ENCODE results near the gene TMEM51. TPM values are rescaled to one million over a fixed set of nuclear protein-coding genes. Genes with fewer than 3 reads are reported as not detected.
"Not testable (repeated sequence)": the region's sequence is repeated elsewhere in the genome, so short reads cannot be mapped to it uniquely, and the experiment has no call there.

TMEM51 gene
- total RNA-seq, 1 donor = 0.72 TPM

DNA sequence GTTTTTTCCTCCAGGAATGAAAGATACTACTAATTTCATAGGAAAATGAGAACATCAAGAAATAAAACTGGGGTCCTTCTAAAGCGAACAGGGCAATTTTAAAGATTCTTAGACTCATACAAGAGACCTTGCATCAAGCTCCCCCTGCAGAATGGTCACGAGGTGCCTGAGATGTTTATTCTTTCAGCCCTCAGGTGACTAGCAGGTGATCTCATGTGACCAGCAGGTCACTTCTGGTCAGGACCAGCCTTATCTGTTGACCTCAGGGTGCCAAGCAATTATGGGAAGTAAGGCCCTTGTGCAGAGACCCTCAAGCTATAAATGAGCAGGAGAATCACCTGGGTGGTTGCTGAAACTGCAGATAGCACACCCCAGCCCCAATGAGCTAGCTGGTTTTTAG lies 20.6 kb upstream of the TMEM51 start:
- H3K9me3 ChIP-seq (ENCODE audit: low read depth, low read length) = peaks cover 5% of the 10 kb centered on the region
- peaks cover 14% of the 10 kb centered on the region for H3K27me3 ChIP-seq (ENCODE audit: insufficient read depth, low read length)
- no peak overlapping the region for H2AFZ ChIP-seq (ENCODE audit: low read length)
- H3K36me3 ChIP-seq (ENCODE audit: insufficient read depth, low read length) = no peaks in the 10 kb centered on the region
- H3K27ac ChIP-seq (ENCODE audit: low read depth, low read length) = no peak overlapping the region
- no peak overlapping the region for H3K4me3 ChIP-seq (ENCODE audit: insufficient read depth, low read length)
- TF ChIP-seq, protein P1, sequence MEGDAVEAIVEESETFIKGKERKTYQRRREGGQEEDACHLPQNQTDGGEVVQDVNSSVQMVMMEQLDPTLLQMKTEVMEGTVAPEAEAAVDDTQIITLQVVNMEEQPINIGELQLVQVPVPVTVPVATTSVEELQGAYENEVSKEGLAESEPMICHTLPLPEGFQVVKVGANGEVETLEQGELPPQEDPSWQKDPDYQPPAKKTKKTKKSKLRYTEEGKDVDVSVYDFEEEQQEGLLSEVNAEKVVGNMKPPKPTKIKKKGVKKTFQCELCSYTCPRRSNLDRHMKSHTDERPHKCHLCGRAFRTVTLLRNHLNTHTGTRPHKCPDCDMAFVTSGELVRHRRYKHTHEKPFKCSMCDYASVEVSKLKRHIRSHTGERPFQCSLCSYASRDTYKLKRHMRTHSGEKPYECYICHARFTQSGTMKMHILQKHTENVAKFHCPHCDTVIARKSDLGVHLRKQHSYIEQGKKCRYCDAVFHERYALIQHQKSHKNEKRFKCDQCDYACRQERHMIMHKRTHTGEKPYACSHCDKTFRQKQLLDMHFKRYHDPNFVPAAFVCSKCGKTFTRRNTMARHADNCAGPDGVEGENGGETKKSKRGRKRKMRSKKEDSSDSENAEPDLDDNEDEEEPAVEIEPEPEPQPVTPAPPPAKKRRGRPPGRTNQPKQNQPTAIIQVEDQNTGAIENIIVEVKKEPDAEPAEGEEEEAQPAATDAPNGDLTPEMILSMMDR (IDR thresholded peaks at IDR 0.05; ENCODE audit: extremely low read depth, low read depth, low read length) = no peak
- no peaks in the 10 kb centered on the region for H4K20me1 ChIP-seq (ENCODE audit: insufficient read depth, low read length)
- no peaks in the 10 kb centered on the region for H3K79me2 ChIP-seq (ENCODE audit: insufficient read depth, low read length)
- H3K4me1 ChIP-seq (ENCODE audit: insufficient read depth, low read length) = no peaks in the 10 kb centered on the region
- no peak overlapping the region for H3K4me2 ChIP-seq (ENCODE audit: insufficient read depth, low read length)
- no peak for DNase-seq (ENCODE audit: insufficient read length, low spot score, missing footprints)

DNA sequence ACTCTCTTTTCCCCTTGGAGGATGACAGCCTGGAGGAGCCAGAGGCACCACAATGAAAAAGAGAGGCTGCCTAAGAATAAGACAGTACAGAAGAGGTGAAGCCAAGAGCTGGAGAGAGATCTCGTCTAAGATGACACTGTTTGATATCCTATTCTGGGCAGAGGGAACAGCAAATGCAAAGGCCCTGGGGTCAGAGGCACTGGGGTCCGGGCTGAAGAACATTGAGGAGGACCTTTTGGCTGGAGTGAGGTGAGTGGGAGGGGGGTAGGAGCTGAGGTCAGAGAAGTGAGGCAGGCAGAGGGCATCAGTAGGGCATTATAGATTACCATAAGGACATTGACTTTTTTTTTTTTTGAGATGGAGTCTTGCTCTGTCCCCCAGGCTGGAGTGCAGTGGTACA lies 19.3 kb upstream of the TMEM51 start:
- Histone ChIP-seq H3K9me3 (ENCODE audit: low read depth, low read length) (peaks cover 5% of the 10 kb centered on the region), H3K36me3 (ENCODE audit: insufficient read depth, low read length) (no peaks in the 10 kb centered on the region), H3K4me3 (ENCODE audit: insufficient read depth, low read length) (no peak overlapping the region), H3K27ac (ENCODE audit: low read depth, low read length) (no peak overlapping the region), H3K79me2 (ENCODE audit: insufficient read depth, low read length) (no peaks in the 10 kb centered on the region), H4K20me1 (ENCODE audit: insufficient read depth, low read length) (no peaks in the 10 kb centered on the region), H3K4me2 (ENCODE audit: insufficient read depth, low read length) (no peak overlapping the region), H3K4me1 (ENCODE audit: insufficient read depth, low read length) (no peaks in the 10 kb centered on the region), H3K27me3 (ENCODE audit: insufficient read depth, low read length) (peaks cover 14% of the 10 kb centered on the region), H2AFZ (ENCODE audit: low read length) (no peak overlapping the region)
- DNase-seq (ENCODE audit: insufficient read length, low spot score, missing footprints) = no peak
- TF ChIP-seq, protein P1 (IDR thresholded peaks at IDR 0.05; ENCODE audit: extremely low read depth, low read depth, low read length) = no peak

DNA sequence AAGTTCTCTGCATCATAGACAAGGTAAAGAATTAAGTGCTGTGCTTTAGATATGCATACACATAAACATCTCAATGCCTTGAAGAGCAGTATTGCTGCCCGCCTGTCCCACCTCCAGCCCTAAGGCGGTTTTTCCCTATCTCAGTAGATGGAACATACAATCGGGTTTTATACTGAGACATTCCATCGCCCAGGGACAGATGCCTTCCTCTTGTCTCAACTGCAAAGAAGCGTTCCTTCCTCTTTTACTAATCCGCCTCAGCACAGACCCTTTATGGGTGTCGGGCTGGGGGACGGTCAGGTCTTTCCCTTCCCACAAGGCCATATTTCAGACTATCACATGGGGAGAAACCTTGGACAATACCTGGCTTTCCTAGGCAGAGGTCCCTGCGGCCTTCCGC lies 17.9 kb upstream of the TMEM51 start:
- not testable (repeated sequence) for DNase-seq (ENCODE audit: insufficient read length, low spot score, missing footprints); H3K4me3 ChIP-seq (ENCODE audit: insufficient read depth, low read length)

DNA sequence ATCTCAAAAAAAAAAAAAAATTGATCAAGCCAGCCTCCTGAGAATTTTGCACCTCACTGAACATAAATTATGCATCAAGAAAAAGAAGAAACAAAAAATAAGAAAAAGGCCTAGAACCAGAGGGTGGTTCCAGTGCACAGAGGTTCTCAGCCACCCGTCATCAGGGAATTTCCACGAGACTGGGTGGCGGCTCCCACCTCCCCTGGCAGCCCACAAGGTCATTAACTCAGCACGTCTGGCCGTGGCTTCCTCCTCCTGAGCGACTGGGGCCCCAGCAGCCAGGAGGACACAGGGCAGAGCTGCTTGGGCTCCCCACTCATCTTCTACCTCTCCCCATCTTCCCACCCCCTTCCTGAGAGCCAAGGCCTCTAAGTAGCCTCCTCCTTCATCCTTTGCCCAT lies 15.7 kb upstream of the TMEM51 start:
- no peak overlapping the region for H3K4me3 ChIP-seq (ENCODE audit: insufficient read depth, low read length)
- no peak overlapping the region for H2AFZ ChIP-seq (ENCODE audit: low read length)
- H3K27ac ChIP-seq (ENCODE audit: low read depth, low read length) = no peak overlapping the region
- TF ChIP-seq, protein P1 (IDR thresholded peaks at IDR 0.05; ENCODE audit: extremely low read depth, low read depth, low read length) = no peak
- H4K20me1 ChIP-seq (ENCODE audit: insufficient read depth, low read length) = no peaks in the 10 kb centered on the region
- no peaks in the 10 kb centered on the region for H3K4me1 ChIP-seq (ENCODE audit: insufficient read depth, low read length)
- H3K79me2 ChIP-seq (ENCODE audit: insufficient read depth, low read length) = no peaks in the 10 kb centered on the region
- no peaks in the 10 kb centered on the region for H3K36me3 ChIP-seq (ENCODE audit: insufficient read depth, low read length)
- no peak for DNase-seq (ENCODE audit: insufficient read length, low spot score, missing footprints)
- no peaks in the 10 kb centered on the region for H3K9me3 ChIP-seq (ENCODE audit: low read depth, low read length)
- H3K4me2 ChIP-seq (ENCODE audit: insufficient read depth, low read length) = no peak overlapping the region
- H3K27me3 ChIP-seq (ENCODE audit: insufficient read depth, low read length) = peaks cover 11% of the 10 kb centered on the region

More for the DNA sequence above, 17.9 kb upstream of the TMEM51 start:
- H4K20me1 ChIP-seq (ENCODE audit: insufficient read depth, low read length); H2AFZ ChIP-seq (ENCODE audit: low read length); H3K4me1 ChIP-seq (ENCODE audit: insufficient read depth, low read length); H3K79me2 ChIP-seq (ENCODE audit: insufficient read depth, low read length); H3K4me2 ChIP-seq (ENCODE audit: insufficient read depth, low read length); H3K27ac ChIP-seq (ENCODE audit: low read depth, low read length); H3K36me3 ChIP-seq (ENCODE audit: insufficient read depth, low read length); H3K9me3 ChIP-seq (ENCODE audit: low read depth, low read length): not testable (repeated sequence)
- H3K27me3 ChIP-seq (ENCODE audit: insufficient read depth, low read length) = peaks cover 14% of the 10 kb centered on the region
